Fibroblast of lung (primary cell): ENCODE results near the gene AK1. TPM values are rescaled to one million over a fixed set of nuclear protein-coding genes. Genes with fewer than 3 reads are reported as not detected.

Source experiments
- DNase-seq, 2 donors: peaks; one replicate each; pipeline versions ENCODE4 v3.0.0 to v3.0.0-alpha.2; 2010; ENCODE audit warnings: low read depth in 2 of 2
- H2AFZ ChIP-seq: 2 replicates; pipeline ENCODE4 v1.5.1; 2012; ENCODE audit warnings: low read length, control low read depth, inconsistent platforms
- H3K27ac ChIP-seq: 2 replicates; pipeline ENCODE4 v1.5.1; 2011; ENCODE audit warnings: low read length, control low read depth; ENCODE audit not compliant: insufficient read depth
- H3K27me3 ChIP-seq: 2 replicates; pipeline ENCODE4 v1.5.1; 2011; ENCODE audit warnings: mild to moderate bottlenecking, low read length; ENCODE audit not compliant: control insufficient read depth, insufficient read depth
- H3K36me3 ChIP-seq: 2 replicates; pipeline ENCODE4 v1.5.1; 2011; ENCODE audit warnings: low read length; ENCODE audit not compliant: control insufficient read depth, insufficient read depth
- H3K4me1 ChIP-seq: 2 replicates; pipeline ENCODE4 v1.5.1; 2011; ENCODE audit warnings: low read length; ENCODE audit not compliant: control insufficient read depth, insufficient read depth; ENCODE audit errors: extremely low read depth
- H3K4me2 ChIP-seq: 2 replicates; pipeline ENCODE4 v1.5.1; 2011; ENCODE audit warnings: low read length, control low read depth; ENCODE audit not compliant: insufficient read depth; ENCODE audit errors: extremely low read depth
- H3K4me3 ChIP-seq, 4 experiments: fragments of 200-600 bp in 1 of 4; sonication (generic) in 1 of 4; replicated peaks in 1 of 4; 2 replicates each; pipeline ENCODE4 v1.5.1; 2011 to 2016; ENCODE audit warnings: low read length in 4 of 4, low read depth in 3 of 4, mild to moderate bottlenecking in 3 of 4, control low read depth in 2 of 4, inconsistent platforms in 1 of 4, mixed read lengths in 1 of 4; ENCODE audit not compliant: insufficient read depth in 1 of 4; ENCODE audit errors: control extremely low read depth in 1 of 4
- H3K79me2 ChIP-seq: 2 replicates; pipeline ENCODE4 v1.5.1; 2012; ENCODE audit warnings: mild to moderate bottlenecking, low read length, inconsistent platforms; ENCODE audit not compliant: control insufficient read depth, insufficient read depth
- H3K9ac ChIP-seq: 2 replicates; pipeline ENCODE4 v1.5.1; 2011; ENCODE audit warnings: mild to moderate bottlenecking, low read length, control low read depth; ENCODE audit not compliant: insufficient read depth
- H3K9me3 ChIP-seq: 2 replicates; pipeline ENCODE4 v1.5.1; 2012; ENCODE audit warnings: low read depth, low read length; ENCODE audit not compliant: control insufficient read depth, insufficient read depth
- H4K20me1 ChIP-seq: 2 replicates; pipeline ENCODE4 v1.5.1; 2011; ENCODE audit warnings: low read length; ENCODE audit not compliant: control insufficient read depth, insufficient read depth; ENCODE audit errors: extremely low read depth
- CTCF ChIP-seq, 2 donors: IDR thresholded peaks in 1 of 2; conservative IDR thresholded peaks in 1 of 2; 1 replicate in 1 of 2; 2 replicates in 1 of 2; pipeline ENCODE4 v1.5.1; 2011 to 2012; ENCODE audit warnings: low read length in 2 of 2, control low read depth in 1 of 2, inconsistent platforms in 1 of 2, low read depth in 1 of 2, mild to moderate bottlenecking in 1 of 2
- EZH2 ChIP-seq: IDR thresholded peaks from 2 replicates; pipeline ENCODE4 v1.5.1; 2012; ENCODE audit warnings: low read length, control low read depth, mild to moderate bottlenecking; ENCODE audit errors: missing control alignments
- polyA plus RNA-seq, 2 donors: library from polyadenylated mRNA; depleted of rRNA in 1 of 2; stranded (reverse) in 1 of 2; unstranded in 1 of 2; fragments of >200 nt; gene quantifications; 2 replicates each; pipeline ENCODE4 v1.2.1, GENCODE V29; 2011 to 2012; ENCODE audit warnings: missing spikeins in 1 of 2
- total RNA-seq: library from RNA; depleted of rRNA; stranded (reverse); fragments of >200 nt; gene quantifications from 2 replicates; pipeline ENCODE4 v1.2.1, GENCODE V29; 2014

The AK1 gene
- total and polyA plus RNA-seq, 2 donors (not counting 1 experiment from before 2014, with no cell fraction given), result 47.6 to 73.1 TPM

DNA sequence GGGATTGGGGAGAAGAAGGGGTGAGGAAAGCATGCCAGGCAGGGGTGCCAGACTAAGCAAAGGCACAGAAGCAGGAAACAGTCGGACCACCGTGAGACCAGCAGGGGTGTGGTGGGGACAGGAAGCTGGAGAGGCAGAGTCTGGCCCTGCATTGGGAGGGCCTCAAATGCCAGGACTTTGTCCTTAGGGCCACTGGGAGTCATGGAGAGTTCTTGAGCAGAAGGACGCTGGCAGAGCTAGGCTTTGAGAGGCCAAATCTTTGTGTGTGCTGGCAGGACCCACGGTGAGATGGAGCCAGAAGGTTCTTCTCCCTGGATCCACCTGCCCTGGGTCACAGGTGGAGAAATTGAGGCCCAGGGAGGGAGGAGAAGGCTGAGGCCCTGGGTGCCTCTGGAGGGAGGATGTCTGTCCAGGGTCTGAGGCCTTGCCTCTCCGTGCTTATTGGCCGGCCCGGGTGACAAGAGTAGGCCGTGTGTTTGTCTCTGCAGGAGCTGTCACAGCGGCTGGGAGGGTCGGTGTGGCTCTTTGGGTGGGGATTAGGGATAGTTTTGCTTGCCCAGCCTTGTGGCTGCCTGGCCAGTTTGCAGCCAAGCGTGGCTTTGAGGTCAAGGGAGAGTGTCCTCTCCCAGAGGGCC lies 21.3 kb downstream of the AK1 start:
- H3K27me3 ChIP-seq, result no peaks in the 10 kb centered on the region
- H3K4me2 ChIP-seq, result no peak overlapping the region
- H4K20me1 ChIP-seq, result no peaks in the 10 kb centered on the region
- TF ChIP-seq CTCF (conservative IDR thresholded peaks at IDR 0.05 in 1 of 2, IDR thresholded peaks at IDR 0.05 in 1 of 2; ENCODE audit: low read depth in 1 of 2, low read length in 2 of 2) (no peak), EZH2 (no peak)
- no peak for DNase-seq
- H3K9me3 ChIP-seq, result no peaks in the 10 kb centered on the region
- H3K36me3 ChIP-seq, result peaks cover 2% of the 10 kb centered on the region
- H3K4me1 ChIP-seq, result peaks cover 11% of the 10 kb centered on the region
- H3K9ac ChIP-seq, result no peak overlapping the region
- H3K27ac ChIP-seq, result no peak overlapping the region
- H3K4me3 ChIP-seq, result no peak overlapping the region
- peaks cover 33% of the 10 kb centered on the region for H3K79me2 ChIP-seq
- no peak overlapping the region for H2AFZ ChIP-seq

- Histone ChIP-seq H3K4me1 (peaks cover 11% of the 10 kb centered on the region), H3K4me3 (no peak overlapping the region), H3K9ac (no peak overlapping the region), H3K36me3 (peaks cover 2% of the 10 kb centered on the region), H2AFZ (no peak overlapping the region), H3K27me3 (no peaks in the 10 kb centered on the region), H4K20me1 (no peaks in the 10 kb centered on the region), H3K4me2 (no peak overlapping the region), H3K9me3 (no peaks in the 10 kb centered on the region), H3K79me2 (peaks cover 40% of the 10 kb centered on the region), H3K27ac (no peak overlapping the region)
- no peak for TF ChIP-seq EZH2
- no peak for TF ChIP-seq CTCF (conservative IDR thresholded peaks at IDR 0.05 in 1 of 2, IDR thresholded peaks at IDR 0.05 in 1 of 2; ENCODE audit: low read depth in 1 of 2, low read length in 2 of 2)
- no peak for DNase-seq
Measured at GRCh38 chr9:127855522-127855921, 22.0 kb downstream of the AK1 start.

GRCh38 chr9:127854960-127855359 lies 22.5 kb downstream of the AK1 start:
- H3K27ac ChIP-seq, result no peak overlapping the region

More at GRCh38 chr9:127854960-127855359, 22.5 kb downstream of the AK1 start:
- Histone ChIP-seq H3K4me2 (no peak overlapping the region), H3K9ac (no peak overlapping the region), H4K20me1 (no peaks in the 10 kb centered on the region), H3K79me2 (peaks cover 45% of the 10 kb centered on the region), H3K36me3 (peaks cover 2% of the 10 kb centered on the region), H3K4me1 (peaks cover 11% of the 10 kb centered on the region), H3K4me3 (peak overlapping the region in 1 of 4 experiments; percentile 92), H3K27me3 (no peaks in the 10 kb centered on the region), H2AFZ (no peak overlapping the region), H3K9me3 (no peaks in the 10 kb centered on the region)
- no peak for DNase-seq
- TF ChIP-seq CTCF (conservative IDR thresholded peaks at IDR 0.05 in 1 of 2, IDR thresholded peaks at IDR 0.05 in 1 of 2; ENCODE audit: low read depth in 1 of 2, low read length in 2 of 2) (no peak), EZH2 (no peak)
